Stomach (tissue), 9 donors: ENCODE results near the gene POU2AF3. TPM values are rescaled to one million over a fixed set of nuclear protein-coding genes. Genes with fewer than 3 reads are reported as not detected.
"Not testable (repeated sequence)": the region's sequence is repeated elsewhere in the genome, so short reads cannot be mapped to it uniquely, and the experiment has no call there.

ENCODE experiments used
- DNase-seq, 2 donors: peaks; one replicate each; pipeline versions ENCODE4 v3.0.0 to v3.0.0-alpha.2; 2013 to 2019
- H3K27ac ChIP-seq, 5 donors: fragments of 200-600 bp in 4 of 5; sonication (generic) in 4 of 5; one replicate each; pipeline ENCODE4 v1.5.1; 2013 to 2019; ENCODE audit warnings: mild to moderate bottlenecking in 1 of 5, moderate library complexity in 1 of 5
- H3K27me3 ChIP-seq, 3 donors: fragments of 200-600 bp; sonication (generic); one replicate each; pipeline ENCODE4 v1.5.1; 2017 to 2019; ENCODE audit warnings: mixed run types in 1 of 3
- H3K36me3 ChIP-seq, 4 donors: fragments of 200-600 bp; sonication (generic); 1 replicate in 3 of 4; 2 replicates in 1 of 4; pipeline ENCODE4 v1.5.1; 2016 to 2019
- H3K4me1 ChIP-seq, 4 donors: fragments of 200-600 bp; sonication (generic); one replicate each; pipeline ENCODE4 v1.5.1; 2016 to 2019
- H3K4me3 ChIP-seq, 4 donors: fragments of 200-600 bp; sonication (generic) in 3 of 4; one replicate each; pipeline ENCODE4 v1.5.1; 2016 to 2019; ENCODE audit warnings: mild to moderate bottlenecking in 1 of 4
- H3K9me3 ChIP-seq, 4 donors: fragments of 200-600 bp; sonication (generic); one replicate each; pipeline ENCODE4 v1.5.1; 2016 to 2019
- EP300 ChIP-seq: sonication (generic); formaldehyde crosslinking; IDR thresholded peaks from one replicate; pipeline ENCODE4 v1.6.1; 2017; ENCODE audit warnings: antibody characterized with exemption
- POLR2A ChIP-seq, 4 donors: fragments of 450-650 bp; IDR thresholded peaks; one replicate each; pipeline ENCODE4 v1.6.1; 2016; ENCODE audit warnings: antibody characterized with exemption in 4 of 4, control low read depth in 2 of 4, mild to moderate bottlenecking in 1 of 4, moderate library complexity in 1 of 4
- POLR2AphosphoS5 ChIP-seq, 3 donors: sonication (generic); formaldehyde crosslinking; IDR thresholded peaks; one replicate each; pipeline ENCODE4 v1.6.1; 2016; ENCODE audit warnings: antibody characterized with exemption in 3 of 3
- WGBS, 5 donors: extraction: QIAGEN DNeasy Blood & Tissue Kit in 3 of 5; methylation state at CpG; one replicate each; pipeline versions ENCODE4 v1.1.5 to v1.1.7; 2013 to 2018; 5-methylcytosine and 5-hydroxymethylcytosine counted together
- intact Hi-C: fragments of 100-400 bp; cut with DNase I; formaldehyde crosslinking; loops from one replicate; pipeline ENCODE4 v1.15.1; 2023; ENCODE audit warnings: low total_unique reads
- polyA plus RNA-seq, 3 donors: library from polyadenylated mRNA; stranded (reverse); fragments of 200-250 nt; gene quantifications; one replicate each; pipeline ENCODE4 v1.2.3, GENCODE V29; 2013
- total RNA-seq, 5 donors: library from RNA; depleted of rRNA; stranded (reverse); fragments of >200 nt; gene quantifications; one replicate each; pipeline versions ENCODE4 v1.1.0 to v1.2.3, GENCODE V29; 2014 to 2016
- TF ChIP-seq, protein P1 (sequence below), 7 experiments: fragments of 450-650 bp in 4 of 7; fragments of 200-600 bp in 3 of 7; sonication (generic) in 3 of 7; IDR thresholded peaks; one replicate each; pipeline ENCODE4 v1.5.1; 2016 to 2019; ENCODE audit warnings: antibody characterized with exemption in 7 of 7, control low read depth in 2 of 7, mild to moderate bottlenecking in 1 of 7
- donor health status: healthy with polysubstance abuse.
- donor health status: Bipolar disorder and iron deficiency.
- donor health status: healthy.

Gene POU2AF3
- total and polyA plus RNA-seq, 8 donors: 0.58 to 10.1 (median 3.2) TPM

DNA sequence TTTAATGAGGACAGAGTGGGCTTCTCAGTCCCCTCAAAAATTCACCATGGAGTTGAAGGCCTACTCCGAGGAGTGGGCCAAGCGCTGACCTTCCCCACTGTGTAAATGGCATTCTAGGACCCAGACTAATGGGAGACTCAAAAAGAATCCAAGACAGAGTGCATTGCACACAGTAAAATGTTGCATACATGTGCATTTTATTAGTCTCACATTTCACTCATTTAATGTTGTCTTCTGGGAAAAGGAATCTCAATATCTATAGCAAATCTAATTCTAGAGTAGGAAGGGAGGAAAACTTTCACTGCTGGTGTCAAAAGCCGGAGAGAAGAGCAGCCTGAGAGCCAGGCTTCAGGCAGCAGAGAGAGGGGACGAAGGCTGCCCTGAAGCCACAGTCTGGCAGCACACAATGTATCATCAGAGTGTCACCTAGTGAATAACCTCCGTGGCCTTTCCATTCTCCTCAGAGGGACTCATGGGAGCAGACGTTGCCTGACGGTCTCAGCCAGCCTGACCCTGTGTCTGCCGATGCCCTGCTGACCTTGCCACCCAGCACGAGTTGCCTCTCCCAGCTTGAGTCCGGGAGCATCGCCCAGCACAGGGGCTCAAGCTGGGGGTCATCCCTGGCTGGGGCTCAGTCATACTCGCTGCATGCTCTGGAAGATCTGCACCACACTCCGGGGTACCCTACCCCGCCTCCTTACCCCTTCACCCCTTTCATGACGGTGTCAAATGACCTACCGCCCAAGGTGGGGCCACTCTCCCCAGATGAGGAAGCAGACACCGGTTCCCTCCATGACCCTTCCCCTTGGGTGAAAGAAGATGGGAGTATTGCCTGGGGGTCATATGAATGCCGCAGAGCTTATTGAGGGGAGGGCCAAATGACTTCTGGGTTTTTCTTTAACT lies 12.9 kb upstream of the POU2AF3 start:
- no peaks in the 10 kb centered on the region for H3K27me3 ChIP-seq
- DNase-seq: no peak
- TF ChIP-seq POLR2A (IDR thresholded peaks at IDR 0.05): no peak
- TF ChIP-seq POLR2AphosphoS5 (IDR thresholded peaks at IDR 0.05): no peak
- TF ChIP-seq EP300: no peak
- TF ChIP-seq, protein P1, sequence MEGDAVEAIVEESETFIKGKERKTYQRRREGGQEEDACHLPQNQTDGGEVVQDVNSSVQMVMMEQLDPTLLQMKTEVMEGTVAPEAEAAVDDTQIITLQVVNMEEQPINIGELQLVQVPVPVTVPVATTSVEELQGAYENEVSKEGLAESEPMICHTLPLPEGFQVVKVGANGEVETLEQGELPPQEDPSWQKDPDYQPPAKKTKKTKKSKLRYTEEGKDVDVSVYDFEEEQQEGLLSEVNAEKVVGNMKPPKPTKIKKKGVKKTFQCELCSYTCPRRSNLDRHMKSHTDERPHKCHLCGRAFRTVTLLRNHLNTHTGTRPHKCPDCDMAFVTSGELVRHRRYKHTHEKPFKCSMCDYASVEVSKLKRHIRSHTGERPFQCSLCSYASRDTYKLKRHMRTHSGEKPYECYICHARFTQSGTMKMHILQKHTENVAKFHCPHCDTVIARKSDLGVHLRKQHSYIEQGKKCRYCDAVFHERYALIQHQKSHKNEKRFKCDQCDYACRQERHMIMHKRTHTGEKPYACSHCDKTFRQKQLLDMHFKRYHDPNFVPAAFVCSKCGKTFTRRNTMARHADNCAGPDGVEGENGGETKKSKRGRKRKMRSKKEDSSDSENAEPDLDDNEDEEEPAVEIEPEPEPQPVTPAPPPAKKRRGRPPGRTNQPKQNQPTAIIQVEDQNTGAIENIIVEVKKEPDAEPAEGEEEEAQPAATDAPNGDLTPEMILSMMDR (IDR thresholded peaks at IDR 0.05): no peak
- intact Hi-C loops: no loop called here
- H3K9me3 ChIP-seq: no peaks in the 10 kb centered on the region
- peaks cover 0 to 32% (median 8%) of the 10 kb centered on the region in 4 donors for H3K4me1 ChIP-seq
- H3K36me3 ChIP-seq: no peaks in the 10 kb centered on the region
- peak overlapping the region in 2 of 5 donors; percentile 18 to 75 for H3K27ac ChIP-seq
- WGBS, 5 donors: 67 to 81% (median 70%) methylated on average over 17 to 18 of the region's 18 CpGs
- no peak overlapping the region for H3K4me3 ChIP-seq

DNA sequence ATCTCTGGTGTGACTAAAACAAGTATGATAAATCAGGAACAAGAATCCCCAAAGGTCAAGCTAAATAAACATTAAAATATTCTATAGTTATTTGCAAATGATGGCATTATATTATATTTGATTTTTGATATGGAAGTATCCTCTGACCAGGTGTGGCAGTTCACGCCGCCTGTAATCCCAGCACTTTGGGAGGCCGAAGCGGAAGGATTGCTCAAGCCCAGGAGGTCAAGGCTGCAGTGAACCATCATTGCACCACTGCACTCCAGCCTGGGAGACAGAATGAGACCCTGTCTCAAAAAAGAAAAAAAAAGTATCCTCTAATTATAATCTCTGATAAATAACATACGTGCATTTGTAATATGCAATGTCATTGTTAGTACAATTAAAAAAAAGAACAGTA lies 6.6 kb upstream of the POU2AF3 start:
- intact Hi-C loops: no loop called here
- no peak for DNase-seq
- Histone ChIP-seq H3K4me1 (peaks cover 0 to 7% (median 0%) of the 10 kb centered on the region in 4 donors), H3K27me3 (no peaks in the 10 kb centered on the region), H3K27ac (no peak overlapping the region), H3K9me3 (no peaks in the 10 kb centered on the region), H3K36me3 (no peaks in the 10 kb centered on the region), H3K4me3 (no peak overlapping the region)
- WGBS, 5 donors: 82 to 89% (median 88%) methylated on average over 5 of the region's 5 CpGs
- TF ChIP-seq, protein P1 (IDR thresholded peaks at IDR 0.05): no peak
- TF ChIP-seq POLR2A (IDR thresholded peaks at IDR 0.05): no peak

DNA sequence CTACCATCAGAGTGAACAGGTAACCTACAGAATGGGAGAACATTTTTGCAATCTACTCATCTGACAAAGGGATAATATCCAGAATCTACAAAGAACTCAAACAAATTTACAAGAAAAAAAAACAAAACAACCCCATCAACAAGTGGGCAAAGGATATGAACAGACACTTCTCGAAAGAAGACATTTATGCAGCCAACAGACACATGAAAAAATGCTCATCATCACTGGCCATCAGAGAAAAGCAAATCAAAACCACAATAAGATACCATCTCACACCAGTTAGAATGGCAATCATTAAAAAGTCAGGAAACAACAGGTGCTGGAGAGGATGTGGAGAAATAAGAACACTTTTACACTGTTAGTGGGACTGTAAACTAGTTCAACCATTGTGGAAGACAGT lies 5.9 kb upstream of the POU2AF3 start:
- H3K4me1 ChIP-seq: peaks cover 0 to 14% (median 3%) of the 10 kb centered on the region in 4 donors
- H3K4me3 ChIP-seq, DNase-seq, intact Hi-C loops, H3K27ac ChIP-seq, H3K27me3 ChIP-seq, H3K36me3 ChIP-seq, H3K9me3 ChIP-seq: not testable (repeated sequence)
- 86 to 100% (median 95%) methylated on average over 1 of the region's 1 CpG for WGBS, 5 donors

DNA sequence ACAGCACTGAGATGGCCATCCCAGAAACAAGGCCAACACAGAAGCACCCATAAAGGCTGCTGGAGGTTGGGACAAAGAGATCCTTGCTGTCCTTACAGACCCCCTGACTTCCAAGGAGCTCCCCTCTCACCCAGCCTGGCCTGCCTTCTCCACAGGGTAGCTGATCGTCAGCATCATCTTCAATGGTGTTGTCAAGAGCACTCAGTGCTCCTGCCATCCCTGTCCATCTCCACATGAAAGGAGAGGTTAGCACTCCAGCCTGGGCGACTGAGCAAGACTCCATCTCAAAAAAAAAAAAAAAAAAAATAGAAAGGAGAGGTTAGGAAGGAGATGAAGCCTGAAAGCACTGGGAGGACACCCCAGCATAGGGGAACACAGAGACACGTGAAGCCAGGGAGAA lies 2.1 kb upstream of the POU2AF3 start:
- peak overlapping the region in 1 of 5 donors; percentile 42 for H3K27ac ChIP-seq
- H3K36me3 ChIP-seq: peaks cover 0 to 6% (median 0%) of the 10 kb centered on the region in 4 donors
- peaks cover 12 to 45% (median 39%) of the 10 kb centered on the region in 4 donors for H3K4me1 ChIP-seq
- H3K4me3 ChIP-seq: no peak overlapping the region
- TF ChIP-seq POLR2AphosphoS5 (IDR thresholded peaks at IDR 0.05) (no peak), POLR2A (IDR thresholded peaks at IDR 0.05) (no peak), EP300 (no peak)
- TF ChIP-seq, protein P1 (IDR thresholded peaks at IDR 0.05): no peak
- intact Hi-C loops: no loop called here
- WGBS, 5 donors: 67 to 81% (median 77%) methylated on average over 3 of the region's 3 CpGs
- DNase-seq: no peak
- H3K9me3 ChIP-seq: no peaks in the 10 kb centered on the region
- peaks cover 0 to 20% (median 0%) of the 10 kb centered on the region in 3 donors for H3K27me3 ChIP-seq

DNA sequence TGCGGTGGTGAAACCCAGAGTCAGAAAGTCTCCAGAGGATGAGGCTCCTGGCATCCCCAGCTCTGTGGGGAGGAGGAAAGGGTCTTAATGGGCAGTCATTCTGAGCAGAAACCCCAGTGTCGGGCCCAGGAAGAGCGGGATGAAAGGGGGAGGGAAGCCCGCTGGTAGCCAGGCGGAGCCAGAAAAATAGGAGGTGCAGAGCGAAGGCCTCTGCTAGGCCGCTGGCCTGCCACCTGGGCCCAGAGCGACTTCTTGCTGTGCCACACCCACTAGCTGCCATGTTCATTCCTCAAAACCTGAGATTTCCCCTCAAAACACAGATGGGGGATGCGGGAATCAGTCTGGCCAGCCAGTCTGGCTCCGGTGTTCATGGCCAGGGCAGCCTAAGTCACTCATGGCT lies 650 bp upstream of the POU2AF3 start:
- Histone ChIP-seq H3K27ac (peak overlapping the region; percentile 28 to 99 (median 96)), H3K4me3 (peak overlapping the region in 1 of 4 donors; percentile 71), H3K36me3 (peaks cover 0 to 6% (median 0%) of the 10 kb centered on the region in 4 donors), H3K4me1 (peaks cover 12 to 59% (median 48%) of the 10 kb centered on the region in 4 donors), H3K9me3 (no peaks in the 10 kb centered on the region), H3K27me3 (peaks cover 0 to 20% (median 0%) of the 10 kb centered on the region in 3 donors)
- WGBS, 5 donors: 88 to 94% (median 91%) methylated on average over 10 of the region's 10 CpGs
- intact Hi-C loops: no loop called here
- no peak for DNase-seq
- TF ChIP-seq POLR2AphosphoS5 (IDR thresholded peaks at IDR 0.05): no peak
- no peak for TF ChIP-seq POLR2A (IDR thresholded peaks at IDR 0.05)
- TF ChIP-seq, protein P1 (IDR thresholded peaks at IDR 0.05): no peak
- no peak for TF ChIP-seq EP300
